GM19099 (cell line): ENCODE data around the gene MUS81.
A peak's percentile ranks its signal among the peaks of the same experiment; 100 is the strongest.

Experiments
- POLR2A ChIP-seq: IDR thresholded peaks from 3 replicates; pipeline ENCODE4 v1.6.1; 2011; ENCODE audit warnings: low read depth; ENCODE audit not compliant: insufficient read length; ENCODE audit errors: extremely low read depth

Gene MUS81

GRCh38 chr11:65833297-65834030 lies 26.8 kb upstream of the MUS81 start, which contains the start of gene SNX32:
Gene SNX32 (plus strand): TSS chr11:65833963. CDS start chr11:65834066, 103 bp downstream.
- peak; percentile 7 for TF ChIP-seq POLR2A

DNA sequence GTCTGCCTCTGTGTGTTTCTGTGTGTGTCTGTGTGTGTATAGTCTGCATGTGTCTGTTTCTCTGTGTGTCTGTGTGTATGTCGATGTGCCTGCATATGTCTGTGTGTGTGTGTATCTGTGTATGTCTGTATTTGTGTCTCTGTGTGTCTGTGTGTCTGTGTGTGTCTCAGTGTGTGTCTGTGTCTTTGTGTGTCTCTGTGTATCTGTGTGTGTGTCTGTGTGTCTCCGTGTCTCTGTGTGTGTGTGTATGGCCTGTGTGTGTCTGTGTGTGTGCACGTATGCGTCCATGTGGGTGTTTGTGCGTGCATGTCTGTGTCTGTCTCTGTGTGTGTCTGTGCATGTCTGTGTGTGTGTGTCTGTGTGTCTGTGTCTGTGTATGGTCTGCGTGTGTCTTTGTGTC lies 26.0 kb upstream of the MUS81 start:
- TF ChIP-seq POLR2A: peak; percentile 1

- TF ChIP-seq POLR2A: no peak
Measured at GRCh38 chr11:65842144-65842543, 18.1 kb upstream of the MUS81 start.

- TF ChIP-seq POLR2A: no peak
Measured at GRCh38 chr11:65843811-65844210, 16.4 kb upstream of the MUS81 start.

DNA sequence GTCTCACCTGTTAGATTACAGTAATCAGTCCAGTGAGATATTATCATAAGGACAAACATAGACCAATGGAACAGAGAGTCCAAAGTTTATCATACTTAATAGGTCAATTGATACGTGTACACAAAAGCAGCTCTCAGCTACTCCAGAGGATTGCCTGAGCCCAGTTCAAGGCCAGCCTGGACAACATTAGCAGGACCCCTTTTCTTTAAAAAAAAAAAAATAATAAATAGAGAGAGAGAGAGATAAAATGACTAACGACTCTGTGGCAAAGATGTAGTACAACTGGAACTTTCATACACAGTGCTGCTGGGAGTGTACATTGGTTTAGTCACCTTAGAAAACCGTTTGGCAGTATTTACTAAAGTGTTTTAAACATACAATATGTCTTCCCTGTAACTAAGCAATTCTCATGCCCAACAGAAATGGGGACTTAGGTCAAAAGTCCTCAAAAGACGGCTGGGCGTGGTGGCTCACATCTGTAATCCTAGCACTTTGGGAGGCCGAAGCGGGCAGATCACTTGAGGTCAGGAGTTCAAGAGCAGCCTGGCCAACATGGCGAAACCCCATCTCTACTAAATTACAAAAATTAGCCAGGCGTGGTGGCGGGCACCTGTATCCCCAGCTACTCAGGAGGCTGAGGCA lies 15.9 kb upstream of the MUS81 start:
- no peak for TF ChIP-seq POLR2A

GRCh38 chr11:65847746-65848145 lies 12.5 kb upstream of the MUS81 start:
- TF ChIP-seq POLR2A: no peak

GRCh38 chr11:65849366-65849765 lies 10.9 kb upstream of the MUS81 start:
- TF ChIP-seq POLR2A: no peak

DNA sequence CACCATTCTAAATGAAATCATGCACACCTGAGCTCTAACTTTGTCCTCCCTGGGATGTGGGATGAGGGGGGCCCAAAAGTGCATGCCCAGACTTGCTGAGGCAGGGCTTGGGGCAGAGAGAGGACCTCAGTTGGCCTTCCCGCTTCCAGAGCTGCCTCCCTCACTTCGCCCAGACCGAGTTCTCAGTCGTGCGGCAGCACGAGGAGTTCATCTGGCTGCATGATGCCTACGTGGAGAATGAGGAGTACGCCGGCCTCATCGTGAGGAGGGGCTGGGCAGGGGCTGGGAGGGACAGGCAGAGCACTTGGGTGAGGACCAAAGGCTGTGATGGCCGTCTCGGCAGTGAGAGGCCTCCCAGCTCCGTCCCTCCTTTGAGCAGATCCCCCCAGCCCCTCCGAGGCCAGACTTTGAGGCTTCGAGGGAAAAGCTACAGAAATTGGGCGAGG lies 10.4 kb upstream of the MUS81 start:
- TF ChIP-seq POLR2A: no peak

DNA sequence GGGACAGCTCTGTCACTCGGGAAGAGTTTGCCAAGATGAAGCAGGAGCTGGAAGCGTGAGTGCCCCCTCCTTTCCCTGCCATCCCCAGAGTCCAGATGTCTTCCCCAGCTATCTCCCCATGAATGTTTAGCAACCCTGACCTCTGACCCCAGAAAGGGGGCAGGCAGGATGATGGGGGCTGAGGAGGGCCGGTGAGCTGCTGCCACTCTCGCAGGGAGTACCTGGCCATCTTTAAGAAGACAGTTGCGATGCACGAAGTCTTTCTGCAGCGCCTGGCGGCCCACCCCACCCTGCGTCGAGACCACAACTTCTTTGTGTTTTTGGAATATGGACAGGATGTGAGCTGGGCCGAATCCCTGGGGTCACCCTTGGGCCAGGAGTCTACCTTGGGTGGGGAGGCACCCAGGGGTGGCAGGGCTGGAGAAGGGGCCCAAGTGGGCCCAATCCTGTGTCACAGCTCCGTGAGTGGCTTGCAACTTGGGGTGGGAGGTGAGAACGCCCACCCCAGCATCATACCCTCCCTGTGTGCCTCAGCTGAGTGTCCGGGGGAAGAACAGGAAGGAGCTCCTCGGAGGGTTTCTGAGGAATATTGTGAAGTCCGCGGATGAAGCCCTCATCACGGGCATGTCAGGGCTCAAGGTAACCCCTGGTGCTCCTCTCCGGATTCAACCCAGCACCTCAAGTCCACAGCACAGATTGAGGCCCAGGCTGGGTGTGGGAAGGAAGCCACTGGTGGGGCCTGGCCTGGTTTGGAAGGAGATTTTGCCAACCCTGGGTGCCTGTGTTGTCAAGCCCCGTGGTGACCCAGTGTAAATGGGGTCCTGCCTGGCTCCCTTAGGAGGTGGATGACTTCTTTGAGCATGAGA lies 9.8 kb upstream of the MUS81 start:
- no peak for TF ChIP-seq POLR2A

DNA sequence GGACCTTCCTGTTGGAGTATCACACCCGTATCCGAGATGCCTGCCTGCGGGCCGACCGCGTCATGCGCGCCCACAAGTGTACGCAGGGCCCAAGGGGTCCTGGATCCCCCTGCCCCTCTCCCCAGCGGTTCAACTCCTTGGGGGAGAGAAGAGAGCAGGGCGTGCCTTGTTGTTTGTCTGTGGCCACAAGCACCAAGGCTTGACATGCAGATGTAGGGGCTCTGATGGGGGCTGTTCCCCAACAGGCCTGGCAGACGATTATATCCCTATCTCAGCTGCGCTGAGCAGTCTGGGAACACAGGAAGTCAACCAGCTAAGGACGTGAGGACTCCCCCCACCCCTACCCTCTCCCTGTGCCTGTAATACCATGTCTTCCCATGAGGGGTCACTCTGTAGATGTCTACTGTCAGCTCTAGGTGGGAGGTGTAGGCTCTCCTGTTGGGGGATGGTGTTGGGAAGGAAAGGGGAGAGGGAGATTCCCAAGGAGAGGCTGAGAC lies 9.1 kb upstream of the MUS81 start:
- peak; percentile 20 for TF ChIP-seq POLR2A

DNA sequence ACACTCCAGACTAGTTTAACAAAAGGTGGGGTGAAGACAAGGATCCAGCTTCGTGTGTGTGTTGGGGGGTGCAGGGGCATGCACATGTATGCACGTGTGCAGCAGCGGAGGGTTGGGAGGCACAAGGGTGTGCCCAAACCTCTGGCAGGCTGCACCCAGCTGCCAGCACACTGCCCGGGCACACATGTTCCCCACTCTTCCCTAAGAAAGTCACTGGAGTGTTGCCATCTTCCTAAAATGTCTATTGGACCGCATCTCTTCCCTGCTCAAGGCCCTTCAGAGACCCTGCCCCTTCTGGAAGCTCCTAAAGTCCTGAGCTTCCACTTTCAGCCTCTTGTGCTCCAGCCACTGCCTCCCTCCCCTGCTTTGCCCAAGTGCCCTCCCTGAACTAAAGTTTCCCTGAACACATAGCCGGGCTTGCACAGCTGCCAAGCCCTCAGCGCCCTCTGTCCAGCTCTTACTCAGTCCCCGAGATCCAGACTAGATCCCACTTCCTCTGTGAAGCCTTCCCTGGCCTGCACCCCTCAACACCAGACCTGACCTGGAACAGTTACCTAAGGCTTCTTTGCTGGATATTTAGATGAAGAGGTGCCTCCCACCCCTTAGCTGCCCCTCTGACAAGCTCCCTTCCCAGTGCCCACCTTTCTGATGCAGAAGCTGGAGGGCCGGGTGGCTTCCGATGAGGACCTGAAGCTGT lies 8.3 kb upstream of the MUS81 start:
- TF ChIP-seq POLR2A: peak; percentile 28

DNA sequence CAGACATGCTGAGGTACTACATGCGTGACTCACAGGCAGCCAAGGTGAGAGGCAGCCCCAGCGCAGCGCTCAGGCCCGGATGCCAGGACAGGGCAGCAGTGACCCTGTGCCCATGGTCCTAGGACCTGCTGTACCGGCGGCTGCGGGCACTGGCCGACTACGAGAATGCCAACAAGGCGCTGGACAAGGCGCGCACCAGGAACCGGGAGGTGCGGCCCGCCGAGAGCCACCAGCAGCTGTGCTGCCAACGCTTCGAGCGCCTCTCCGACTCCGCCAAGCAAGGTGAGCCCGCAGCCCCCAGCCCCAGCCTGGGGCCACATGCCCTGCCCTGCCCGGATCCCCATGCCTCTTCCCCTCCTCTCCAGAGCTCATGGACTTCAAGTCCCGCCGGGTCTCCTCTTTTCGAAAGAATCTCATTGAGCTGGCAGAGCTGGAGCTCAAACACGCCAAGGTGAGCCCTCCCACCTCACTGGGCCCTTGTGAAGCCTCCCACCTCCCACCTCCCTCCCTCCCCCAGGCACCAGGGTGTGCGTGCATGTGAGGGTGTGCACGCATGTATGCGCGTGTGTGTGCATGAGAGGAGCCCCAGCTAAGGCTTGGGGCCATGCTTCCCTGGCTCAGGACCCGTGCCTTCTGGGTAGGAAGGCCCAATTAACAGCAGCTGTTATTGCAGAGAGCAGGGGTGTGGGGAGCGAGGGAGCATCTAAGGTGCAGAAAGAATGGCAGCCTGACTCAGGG lies 7.6 kb upstream of the MUS81 start:
- peak; percentile 33 for TF ChIP-seq POLR2A

GRCh38 chr11:65853246-65853979 lies 6.8 kb upstream of the MUS81 start:
- peak; percentile 5 for TF ChIP-seq POLR2A

- no peak for TF ChIP-seq POLR2A
Measured at GRCh38 chr11:65854161-65854592, 6.1 kb upstream of the MUS81 start.
